ENCODE data around the gene KRTAP10-9. TPM values are rescaled to one million over a fixed set of nuclear protein-coding genes. Genes with fewer than 3 reads are reported as not detected.
"Not testable (repeated sequence)": the region's sequence is repeated elsewhere in the genome, so short reads cannot be mapped to it uniquely, and the experiment has no call there.

The KRTAP10-9 gene
- total and polyA plus RNA-seq, 7 experiments from 2014 or later = not detected

- H3K27ac ChIP-seq (ENCODE audit: low read depth, low read length) = no peak overlapping the region
- intact Hi-C loops (cut with micrococcal nuclease) = no loop called here
- no peak for DNase-seq
- H3K4me1 ChIP-seq (ENCODE audit: control insufficient read depth in 2 of 2, insufficient read depth in 2 of 2, low read length in 2 of 2) = peaks cover 20 to 29% of the 10 kb centered on the region in 2 donors
- H3K27me3 ChIP-seq (ENCODE audit: control insufficient read depth in 2 of 2, insufficient read depth in 2 of 2, low read length in 2 of 2) = no peaks in the 10 kb centered on the region
- H3K27me3 Mint-ChIP-seq = peaks cover 0 to 11% (median 0%) of the 10 kb centered on the region in 5 donors
- CTCF ChIA-PET = interaction anchor here (0.9 kb wide), 1 partner anchor 10 kb away, joined by 3 read pairs; no protein-coding TSS in a partner anchor
- peaks cover 22 to 38% (median 34%) of the 10 kb centered on the region in 5 donors for H3K36me3 Mint-ChIP-seq
- peaks cover 5 to 28% (median 9%) of the 10 kb centered on the region in 3 experiments for H3K9me3 ChIP-seq (ENCODE audit: control insufficient read depth in 2 of 3, low read length in 3 of 3)
- POLR2A ChIA-PET = interaction anchor here (1.3 to 1.6 kb wide), 2 partner anchors 8 to 32 kb away, joined by 3 to 5 read pairs; partner anchors contain the start of gene KRTAP12-3
- ATAC-seq = no peak
- peaks cover 22 to 58% (median 34%) of the 10 kb centered on the region in 11 donors for H3K9me3 Mint-ChIP-seq
- no peak overlapping the region for H3K4me3 ChIP-seq (ENCODE audit: low read length)
- peak overlapping the region in 1 of 10 donors; percentile 38 for H3K4me3 Mint-ChIP-seq
- peaks cover 3 to 39% (median 33%) of the 10 kb centered on the region in 7 donors for H3K4me1 Mint-ChIP-seq
- H3K27ac Mint-ChIP-seq = peak overlapping the region in 2 of 9 donors; percentile 43 to 54
- no peaks in the 10 kb centered on the region for H3K36me3 ChIP-seq (ENCODE audit: control insufficient read depth in 2 of 3, insufficient read depth in 3 of 3, low read length in 3 of 3)
Measured at GRCh38 chr21:44625756-44626155, 1.1 kb upstream of the KRTAP10-9 start.

GRCh38 chr21:44626262-44626661 lies 631 bp upstream of the KRTAP10-9 start:
- intact Hi-C loops (cut with micrococcal nuclease) = no loop called here
- Mint-ChIP-seq H3K9me3 (peaks cover 26 to 58% (median 37%) of the 10 kb centered on the region in 11 donors), H3K4me1 (peaks cover 4 to 42% (median 35%) of the 10 kb centered on the region in 7 donors), H3K27me3 (peaks cover 0 to 15% (median 0%) of the 10 kb centered on the region in 5 donors), H3K27ac (peak overlapping the region in 2 of 9 donors; percentile 43 to 54), H3K36me3 (peaks cover 25 to 41% (median 38%) of the 10 kb centered on the region in 5 donors), H3K4me3 (peak overlapping the region in 1 of 10 donors; percentile 38)
- DNase-seq (no peak), ATAC-seq (peak; percentile 55)
- POLR2A ChIA-PET = interaction anchor here (1.6 kb wide), 1 partner anchor 9 kb away, joined by 5 read pairs; no protein-coding TSS in a partner anchor
- CTCF ChIA-PET = interaction anchor here (0.9 kb wide), 1 partner anchor 11 kb away, joined by 3 read pairs; no protein-coding TSS in a partner anchor
- no peaks in the 10 kb centered on the region for H3K36me3 ChIP-seq (ENCODE audit: control insufficient read depth in 2 of 3, insufficient read depth in 3 of 3, low read length in 3 of 3)
- H3K9me3 ChIP-seq (ENCODE audit: control insufficient read depth in 2 of 3, low read length in 3 of 3) = peaks cover 5 to 32% (median 9%) of the 10 kb centered on the region in 3 experiments
- H3K27ac ChIP-seq (ENCODE audit: low read depth, low read length) = no peak overlapping the region
- H3K4me3 ChIP-seq (ENCODE audit: low read length) = no peak overlapping the region
- H3K4me1 ChIP-seq (ENCODE audit: control insufficient read depth in 2 of 2, insufficient read depth in 2 of 2, low read length in 2 of 2) = peaks cover 20 to 29% of the 10 kb centered on the region in 2 donors
- no peaks in the 10 kb centered on the region for H3K27me3 ChIP-seq (ENCODE audit: control insufficient read depth in 2 of 2, insufficient read depth in 2 of 2, low read length in 2 of 2)

GRCh38 chr21:44627181-44627822 lies 409 bp downstream of the KRTAP10-9 start:
- ATAC-seq; H3K27ac ChIP-seq (ENCODE audit: low read depth, low read length); H3K36me3 ChIP-seq (ENCODE audit: control insufficient read depth in 2 of 3, insufficient read depth in 3 of 3, low read length in 3 of 3); DNase-seq; H3K27me3 ChIP-seq (ENCODE audit: control insufficient read depth in 2 of 2, insufficient read depth in 2 of 2, low read length in 2 of 2); intact Hi-C loops (cut with micrococcal nuclease); H3K4me3 ChIP-seq (ENCODE audit: low read length); CTCF ChIA-PET: not testable (repeated sequence)
- peaks cover 4 to 43% (median 35%) of the 10 kb centered on the region in 7 donors for H3K4me1 Mint-ChIP-seq
- peaks cover 25 to 49% (median 32%) of the 10 kb centered on the region in 5 donors for H3K36me3 Mint-ChIP-seq
- H3K9me3 Mint-ChIP-seq = peaks cover 26 to 58% (median 44%) of the 10 kb centered on the region in 11 donors
- POLR2A ChIA-PET = interaction anchor here (1.6 kb wide), 1 partner anchor 10 kb away, joined by 5 read pairs; no protein-coding TSS in a partner anchor
- peak overlapping the region in 1 of 10 donors; percentile 47 for H3K4me3 Mint-ChIP-seq
- Histone ChIP-seq H3K4me1 (ENCODE audit: control insufficient read depth in 2 of 2, insufficient read depth in 2 of 2, low read length in 2 of 2) (peaks cover 20 to 29% of the 10 kb centered on the region in 2 donors), H3K9me3 (ENCODE audit: control insufficient read depth in 2 of 3, low read length in 3 of 3) (peaks cover 5 to 38% (median 9%) of the 10 kb centered on the region in 3 experiments)
- H3K27me3 Mint-ChIP-seq = peaks cover 0 to 21% (median 0%) of the 10 kb centered on the region in 5 donors
- peak overlapping the region in 5 of 9 donors; percentile 8 to 84 (median 32) for H3K27ac Mint-ChIP-seq

- peaks cover 0 to 22% (median 0%) of the 10 kb centered on the region in 5 donors for H3K27me3 Mint-ChIP-seq
- peaks cover 25 to 44% (median 29%) of the 10 kb centered on the region in 5 donors for H3K36me3 Mint-ChIP-seq
- CTCF ChIA-PET; H3K4me3 ChIP-seq (ENCODE audit: low read length); ATAC-seq; POLR2A ChIA-PET; H3K27me3 ChIP-seq (ENCODE audit: control insufficient read depth in 2 of 2, insufficient read depth in 2 of 2, low read length in 2 of 2); DNase-seq; H3K27ac ChIP-seq (ENCODE audit: low read depth, low read length); H3K36me3 ChIP-seq (ENCODE audit: control insufficient read depth in 2 of 3, insufficient read depth in 3 of 3, low read length in 3 of 3); intact Hi-C loops (cut with micrococcal nuclease): not testable (repeated sequence)
- peak overlapping the region in 4 of 9 donors; percentile 8 to 51 (median 28) for H3K27ac Mint-ChIP-seq
- peak overlapping the region in 1 of 10 donors; percentile 47 for H3K4me3 Mint-ChIP-seq
- H3K4me1 ChIP-seq (ENCODE audit: control insufficient read depth in 2 of 2, insufficient read depth in 2 of 2, low read length in 2 of 2) = peaks cover 20 to 29% of the 10 kb centered on the region in 2 donors
- H3K4me1 Mint-ChIP-seq = peaks cover 4 to 43% (median 32%) of the 10 kb centered on the region in 7 donors
- H3K9me3 Mint-ChIP-seq = peaks cover 22 to 58% (median 43%) of the 10 kb centered on the region in 11 donors
- H3K9me3 ChIP-seq (ENCODE audit: control insufficient read depth in 2 of 3, low read length in 3 of 3) = peaks cover 5 to 40% (median 9%) of the 10 kb centered on the region in 3 experiments
Measured at GRCh38 chr21:44627831-44628233, 939 bp downstream of the KRTAP10-9 start.

- H3K27ac Mint-ChIP-seq = peak overlapping the region in 3 of 9 donors; percentile 51 to 88 (median 81)
- ATAC-seq (no peak), DNase-seq (no peak)
- intact Hi-C loops (cut with micrococcal nuclease) = no loop called here
- Histone ChIP-seq H3K27me3 (ENCODE audit: control insufficient read depth in 2 of 2, insufficient read depth in 2 of 2, low read length in 2 of 2) (no peaks in the 10 kb centered on the region), H3K36me3 (ENCODE audit: control insufficient read depth in 2 of 3, insufficient read depth in 3 of 3, low read length in 3 of 3) (no peaks in the 10 kb centered on the region), H3K4me3 (ENCODE audit: low read length) (no peak overlapping the region), H3K27ac (ENCODE audit: low read depth, low read length) (no peak overlapping the region), H3K4me1 (ENCODE audit: control insufficient read depth in 2 of 2, insufficient read depth in 2 of 2, low read length in 2 of 2) (peaks cover 20 to 29% of the 10 kb centered on the region in 2 donors), H3K9me3 (ENCODE audit: control insufficient read depth in 2 of 3, low read length in 3 of 3) (peaks cover 0 to 32% (median 9%) of the 10 kb centered on the region in 3 experiments)
- peaks cover 0 to 27% (median 0%) of the 10 kb centered on the region in 5 donors for H3K27me3 Mint-ChIP-seq
- H3K9me3 Mint-ChIP-seq = peaks cover 17 to 58% (median 40%) of the 10 kb centered on the region in 11 donors
- CTCF ChIA-PET = interaction anchor here (0.5 kb wide), 1 partner anchor 246 kb away, joined by 4 read pairs; no protein-coding TSS in a partner anchor
- peaks cover 19 to 44% (median 24%) of the 10 kb centered on the region in 5 donors for H3K36me3 Mint-ChIP-seq
- POLR2A ChIA-PET = no interaction called here
- H3K4me3 Mint-ChIP-seq = peak overlapping the region in 1 of 10 donors; percentile 75
- H3K4me1 Mint-ChIP-seq = peaks cover 4 to 43% (median 27%) of the 10 kb centered on the region in 7 donors
Measured at GRCh38 chr21:44628707-44629391, 2.0 kb downstream of the KRTAP10-9 start.

GRCh38 chr21:44630440-44630839 lies 3.5 kb downstream of the KRTAP10-9 start:
- Mint-ChIP-seq H3K27me3 (peaks cover 0 to 30% (median 0%) of the 10 kb centered on the region in 5 donors), H3K4me3 (peak overlapping the region in 7 of 10 donors; percentile 25 to 75 (median 53)), H3K9me3 (peaks cover 13 to 55% (median 34%) of the 10 kb centered on the region in 11 donors), H3K4me1 (peaks cover 4 to 42% (median 28%) of the 10 kb centered on the region in 7 donors), H3K27ac (peak overlapping the region in 8 of 9 donors; percentile 65 to 88 (median 82)), H3K36me3 (peaks cover 12 to 31% (median 15%) of the 10 kb centered on the region in 5 donors)
- H3K4me1 ChIP-seq (ENCODE audit: control insufficient read depth in 2 of 2, insufficient read depth in 2 of 2, low read length in 2 of 2) = peaks cover 20 to 29% of the 10 kb centered on the region in 2 donors
- intact Hi-C loops (cut with micrococcal nuclease) = loop anchor here in 1 of 2 donors (5.0 kb wide), 1 partner anchor 42 kb away; no protein-coding TSS in a partner anchor
- peak overlapping the region; percentile 14 for H3K27ac ChIP-seq (ENCODE audit: low read depth, low read length)
- H3K27me3 ChIP-seq (ENCODE audit: control insufficient read depth in 2 of 2, insufficient read depth in 2 of 2, low read length in 2 of 2) = no peaks in the 10 kb centered on the region
- ATAC-seq = no peak
- DNase-seq = peak in 1 of 9 donors; percentile 13
- peak overlapping the region; percentile 22 for H3K4me3 ChIP-seq (ENCODE audit: low read length)
- ChIA-PET CTCF (no interaction called here), POLR2A (interaction anchor here (1.0 to 1.4 kb wide), 2 partner anchors 11 to 13 kb away, joined by 4 to 5 read pairs; no protein-coding TSS in a partner anchor)
- H3K36me3 ChIP-seq (ENCODE audit: control insufficient read depth in 2 of 3, insufficient read depth in 3 of 3, low read length in 3 of 3) = no peaks in the 10 kb centered on the region
- peaks cover 0 to 25% (median 9%) of the 10 kb centered on the region in 3 experiments for H3K9me3 ChIP-seq (ENCODE audit: control insufficient read depth in 2 of 3, low read length in 3 of 3)

All from naive thymus-derived CD4-positive, alpha-beta T cell (primary cell).